ENCODE results near the gene MINK1. TPM values are rescaled to one million over a fixed set of nuclear protein-coding genes. Genes with fewer than 3 reads are reported as not detected.

MINK1 gene
- total RNA-seq: 23.8 TPM in 2 replicates

DNA sequence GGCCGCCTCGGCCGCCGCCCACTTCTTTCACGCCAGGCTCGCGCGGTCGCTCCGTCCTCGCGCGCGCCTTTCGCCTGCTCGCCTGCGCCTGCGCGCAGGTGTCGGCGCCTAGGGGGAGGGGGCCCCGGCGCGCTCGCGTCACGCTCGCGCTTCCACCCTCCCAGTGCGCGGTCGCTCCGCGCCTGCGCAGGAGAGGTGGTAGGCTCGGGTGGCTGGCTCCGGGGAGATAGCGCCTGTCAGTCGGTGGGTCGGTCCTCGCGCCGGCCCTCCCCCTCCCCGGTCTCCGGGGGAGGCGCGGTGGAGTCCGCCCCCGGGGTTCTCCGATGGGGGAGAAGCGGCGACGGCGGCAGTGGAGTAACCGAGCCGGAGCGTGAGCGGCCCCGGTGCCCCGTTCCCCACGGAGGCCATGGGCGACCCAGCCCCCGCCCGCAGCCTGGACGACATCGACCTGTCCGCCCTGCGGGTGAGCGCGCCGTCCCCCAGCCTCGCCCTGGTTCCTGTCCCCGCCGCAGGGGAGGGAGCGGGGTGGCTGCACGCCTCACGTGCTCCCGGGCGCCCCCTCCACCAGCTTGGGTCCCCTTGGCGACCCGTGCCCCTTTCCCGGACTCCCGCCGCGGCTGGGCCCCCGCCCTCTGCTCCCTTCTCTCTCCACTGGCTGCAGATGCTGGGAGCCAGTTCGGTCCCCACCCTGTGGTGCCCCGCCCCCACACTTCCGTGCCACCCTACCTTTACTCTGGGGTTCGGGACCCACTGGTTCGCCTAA, at the start of gene MINK1:
MINK1 (plus strand) TSS at position 163 of the 763 bp plus-strand sequence; CDS start at position 407, 244 bp downstream.

DNA sequence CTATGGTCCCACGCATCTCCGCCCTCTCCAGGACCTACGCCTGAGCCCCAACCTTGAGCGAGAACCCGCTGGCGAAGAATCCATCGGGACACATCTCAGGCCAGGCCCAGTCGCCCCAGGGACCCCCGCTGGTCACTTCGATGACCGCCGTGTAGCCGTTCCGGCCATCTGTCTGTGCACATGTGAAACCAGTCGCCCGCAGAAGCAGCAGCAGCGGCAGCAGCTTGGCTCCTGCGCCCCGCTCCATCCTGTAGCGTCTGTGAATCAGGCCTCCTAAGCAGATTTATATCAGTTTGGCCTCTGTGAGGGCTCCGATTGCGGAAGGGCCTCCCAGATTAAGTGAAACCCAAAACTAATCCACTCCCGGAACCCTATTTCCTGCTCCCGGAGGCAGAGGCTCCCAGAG, 47.0 kb upstream of the MINK1 start, which contains the start of gene VMO1:
VMO1 (minus strand) TSS at position 259 of the 406 bp plus-strand sequence; CDS start at position 247, 12 bp downstream.

DNA sequence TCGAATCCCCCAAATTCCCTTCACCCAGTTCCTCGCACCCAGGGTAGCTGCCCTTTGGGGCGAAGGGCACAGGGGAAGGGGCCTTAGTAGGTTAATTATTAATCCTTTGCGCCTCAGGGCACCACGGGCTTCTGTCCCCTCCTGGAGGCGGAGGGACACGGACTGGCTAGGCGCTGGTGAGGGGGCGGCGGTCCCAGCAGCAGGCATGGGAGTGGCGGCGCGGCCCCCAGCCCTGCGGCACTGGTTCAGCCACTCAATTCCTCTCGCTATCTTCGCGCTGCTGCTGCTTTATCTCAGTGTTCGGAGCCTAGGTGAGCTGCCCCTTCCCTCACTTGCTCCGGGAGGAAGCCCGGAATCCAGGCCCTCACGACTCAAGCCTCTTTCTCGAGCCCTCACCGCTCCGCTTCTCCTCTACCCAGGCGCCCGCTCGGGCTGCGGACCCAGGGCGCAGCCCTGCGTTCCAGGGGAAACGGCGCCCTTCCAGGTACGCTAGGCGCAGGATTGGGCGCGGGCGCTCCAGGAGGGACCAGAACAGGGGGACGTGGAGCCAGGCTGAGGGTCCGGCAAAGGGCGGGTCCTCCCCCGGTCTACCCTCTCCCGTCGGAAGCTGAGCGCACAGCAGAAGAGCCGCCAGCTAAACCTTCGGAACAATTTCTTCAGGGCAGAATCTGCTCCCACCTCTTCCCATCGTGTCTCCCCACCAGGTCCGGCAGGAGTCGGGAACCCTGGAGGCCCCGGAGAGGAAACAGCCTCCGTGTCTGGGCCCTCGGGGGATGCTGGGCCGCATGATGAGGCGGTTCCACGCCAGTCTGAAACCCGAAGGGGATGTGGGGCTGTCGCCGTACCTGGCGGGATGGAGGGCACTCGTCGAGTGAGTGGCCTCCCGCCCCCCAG, 44.1 kb upstream of the MINK1 start, which contains the start of gene GLTPD2:
GLTPD2 (plus strand) TSS at position 158 of the 894 bp plus-strand sequence; CDS start at position 206, 48 bp downstream.

DNA sequence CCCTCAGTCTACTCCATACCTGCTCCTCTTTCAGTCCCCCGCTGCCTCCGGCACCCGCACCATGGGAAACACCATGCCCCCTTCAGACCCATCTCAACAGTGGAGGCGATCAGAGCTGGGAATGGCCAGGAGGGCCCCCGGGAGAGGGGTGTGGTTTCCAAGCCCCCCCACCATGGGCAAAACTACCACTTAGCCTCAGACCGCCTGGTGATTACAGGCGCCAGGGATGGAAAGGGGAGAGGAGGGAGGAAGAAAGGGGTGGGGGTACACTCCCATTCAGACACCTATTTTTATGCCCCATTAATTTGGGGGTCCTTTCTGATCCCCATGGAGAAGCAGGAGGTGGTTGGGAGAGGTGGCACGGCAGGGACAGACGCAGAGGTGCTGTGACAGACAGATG, 30.9 kb upstream of the MINK1 start, which contains the start of gene C17orf114:
C17orf114 (minus strand) TSS at position 101 of the 400 bp plus-strand sequence.

DNA sequence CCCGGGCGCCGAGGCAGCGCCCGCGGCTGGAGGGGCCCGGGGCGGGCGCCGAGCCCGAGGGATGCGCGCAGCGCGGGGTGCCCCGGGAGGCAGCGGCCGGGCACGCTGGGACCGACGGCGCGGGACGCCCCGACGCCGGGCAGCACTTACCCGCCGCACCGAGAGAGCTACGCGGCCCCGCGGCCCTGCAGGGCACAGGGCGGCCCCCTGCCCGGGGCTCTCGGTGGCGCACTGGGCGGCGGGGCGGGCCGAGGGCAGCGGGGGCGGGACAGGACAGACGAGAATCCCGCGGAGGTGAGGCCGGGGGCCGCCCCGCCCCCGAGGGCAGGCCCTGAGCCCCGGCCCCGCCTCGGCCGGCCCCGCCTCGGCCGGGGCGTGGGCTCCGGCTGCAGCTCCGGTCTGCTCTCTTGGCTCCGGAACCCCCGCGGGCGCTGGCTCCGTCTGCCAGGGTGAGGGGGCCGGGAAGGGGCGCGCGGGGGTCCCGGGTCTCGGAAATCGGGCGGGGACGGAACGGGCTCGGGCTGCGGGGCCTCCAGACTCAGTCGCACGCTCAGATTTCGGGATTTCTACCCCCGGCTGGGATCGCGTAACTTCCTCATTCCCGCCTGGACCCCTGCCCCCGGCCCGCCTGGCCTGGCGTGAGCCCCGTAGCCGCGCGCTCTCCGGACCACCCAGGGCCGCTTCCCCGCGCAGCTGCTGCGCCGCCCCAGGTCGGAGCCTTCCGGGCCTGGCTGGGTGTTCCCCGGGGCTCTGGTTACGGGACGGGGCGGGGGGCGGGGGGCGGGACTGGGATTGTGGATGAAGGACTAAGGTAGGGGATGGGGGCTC, 26.1 kb upstream of the MINK1 start, which contains the start of gene PLD2:
PLD2 (plus strand) TSS at position 376 of the 828 bp plus-strand sequence. CDS start 621 bp downstream, outside the sequence.

DNA sequence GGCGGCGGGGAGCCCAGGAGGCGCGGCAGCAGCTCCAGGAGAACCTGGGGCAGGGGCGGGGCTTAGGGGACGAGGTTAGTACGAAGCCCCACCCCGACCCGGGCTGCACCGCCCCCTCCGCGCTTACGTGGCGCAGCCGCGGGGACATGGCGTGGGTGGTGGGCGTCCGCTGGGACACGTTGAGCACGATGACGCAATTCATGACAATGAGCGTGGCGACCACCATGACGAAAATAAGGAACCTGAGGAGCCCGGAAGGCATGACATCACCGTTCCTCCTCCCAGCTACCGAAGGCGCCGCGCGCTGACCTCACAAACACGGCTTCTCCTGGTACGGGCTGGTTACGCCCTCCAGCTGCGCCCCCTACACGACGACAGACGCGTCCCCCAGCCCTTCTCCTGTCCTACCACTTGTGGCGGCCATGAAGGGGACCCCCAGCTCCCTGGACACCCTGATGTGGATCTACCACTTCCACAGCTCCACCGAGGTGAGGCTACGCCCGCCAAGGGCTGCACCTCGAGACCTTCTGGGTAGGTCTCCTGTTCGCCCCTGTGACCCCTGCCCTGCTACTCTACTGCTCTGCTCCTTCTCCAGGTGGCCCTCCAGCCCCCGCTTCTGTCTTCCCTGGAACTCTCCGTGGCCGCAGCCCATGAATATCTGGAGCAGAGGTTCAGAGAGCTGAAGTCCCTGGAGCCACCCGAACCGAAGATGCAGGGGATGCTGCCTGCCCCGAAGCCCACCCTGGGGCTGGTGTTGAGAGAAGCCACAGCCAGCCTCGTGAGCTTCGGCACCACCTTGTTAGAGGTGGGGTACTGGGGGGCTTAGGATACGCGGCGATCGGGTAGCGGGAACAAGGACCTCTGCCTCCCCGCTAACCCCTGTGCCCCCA, 66.4 kb downstream of the MINK1 start, which contains the start of gene C17orf107:
C17orf107 (plus strand) TSS at position 196 of the 890 bp plus-strand sequence; CDS start at position 423, 227 bp downstream.

DNA sequence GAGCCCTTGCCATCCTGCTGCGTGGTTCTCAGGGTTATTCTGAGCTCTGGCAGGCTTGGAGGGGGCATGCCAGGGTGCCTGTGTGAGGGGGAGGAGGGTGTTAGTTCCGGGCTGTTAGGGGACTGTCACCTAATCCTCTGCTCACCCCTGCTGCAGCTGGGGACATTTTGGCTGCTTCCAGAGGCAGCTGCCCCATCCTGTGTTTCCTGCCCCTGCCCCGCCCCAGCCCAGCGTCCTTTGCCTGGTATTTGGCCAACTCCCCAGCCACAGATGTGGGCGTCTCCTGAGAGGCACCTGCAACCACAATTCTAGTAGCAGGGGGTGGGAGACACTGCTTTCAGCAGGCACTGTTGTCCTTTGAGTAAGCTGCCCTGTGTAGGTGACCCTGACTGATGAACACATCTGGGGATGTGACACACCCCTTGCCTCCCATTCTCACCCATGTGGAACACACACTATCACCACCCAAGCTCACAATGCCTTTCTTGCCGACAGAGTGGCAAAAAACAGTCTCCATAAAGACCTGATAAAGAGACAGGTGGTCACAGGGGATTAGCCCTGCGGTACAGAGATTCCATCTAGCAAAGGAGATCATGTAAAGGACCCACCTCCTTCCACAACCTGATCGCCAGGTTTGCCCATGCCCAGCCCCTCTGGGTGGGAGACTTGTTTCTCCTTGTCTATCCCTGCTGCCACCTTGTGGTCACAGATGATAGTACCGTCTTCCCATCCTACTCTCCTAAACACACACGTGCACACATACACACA, 70.1 kb downstream of the MINK1 start, which contains the start of gene CHRNE:
CHRNE (minus strand) TSS at position 48 of the 768 bp plus-strand sequence; CDS start at position 13, 35 bp downstream.

DNA sequence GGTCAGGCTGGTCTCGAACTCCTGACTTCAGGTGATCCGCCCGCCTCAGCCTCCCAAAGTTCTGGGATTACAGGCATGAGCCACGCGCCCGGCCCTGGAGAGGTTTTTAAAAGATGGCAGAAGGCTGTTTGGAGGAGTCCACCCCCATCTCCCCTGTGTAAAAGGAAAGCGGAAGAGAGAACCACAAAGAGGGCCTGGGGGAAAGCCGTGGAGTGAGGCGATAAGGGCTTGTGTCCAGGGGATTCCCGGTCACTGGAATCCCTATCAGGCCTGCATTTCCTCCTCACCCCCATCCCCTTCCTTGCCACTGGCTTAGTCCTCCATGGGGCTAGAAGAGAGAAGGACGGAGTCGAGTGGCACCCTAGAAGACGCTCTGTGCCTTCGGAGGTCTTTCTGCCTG, 98.8 kb downstream of the MINK1 start, which contains the start of gene GP1BA:
GP1BA (plus strand) TSS at position 315 of the 400 bp plus-strand sequence. CDS start 328 bp downstream, outside the sequence.

DNA sequence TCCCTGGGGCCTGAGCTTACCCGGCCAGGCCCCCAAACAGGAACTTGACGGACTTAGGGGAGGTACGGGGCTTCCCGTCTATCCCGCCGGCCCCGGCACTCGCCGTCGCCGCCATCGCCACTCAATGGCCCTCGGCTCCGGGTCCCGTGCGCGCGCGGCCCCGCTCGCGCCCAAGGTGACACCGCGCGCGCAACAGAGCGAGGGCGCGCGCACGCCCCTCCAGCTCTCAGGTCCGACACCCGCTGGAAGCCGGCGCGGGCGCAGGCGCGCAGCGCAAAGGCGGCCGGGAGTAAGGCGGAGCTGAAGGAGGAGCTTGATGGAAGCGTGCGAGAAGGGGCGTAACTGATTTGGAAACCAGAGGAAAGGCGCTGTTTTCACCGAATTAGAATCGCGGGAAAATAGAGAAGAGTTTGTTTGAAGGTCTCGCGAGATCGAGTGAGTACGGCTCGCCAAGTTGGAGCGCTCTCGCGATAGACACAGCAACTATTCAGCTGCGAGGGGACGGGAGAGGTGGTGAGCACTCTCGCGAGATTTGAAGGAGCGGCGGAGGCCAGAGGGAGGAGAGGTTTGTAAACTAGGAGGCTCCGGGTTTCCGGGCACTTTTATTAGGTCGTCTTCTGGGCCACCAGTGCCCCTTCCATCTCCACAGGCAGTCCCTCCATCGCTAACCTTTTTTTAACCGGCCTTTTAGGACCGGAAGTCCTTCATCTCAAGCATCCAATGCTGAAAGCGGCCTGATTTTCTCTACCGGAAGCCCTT, 106.8 kb downstream of the MINK1 start, which contains the start of the genes RNF167 and SLC25A11:
RNF167 (plus strand) TSS at position 473 of the 759 bp plus-strand sequence. CDS start 642 bp downstream, outside the sequence.
SLC25A11 (minus strand) TSS at position 251 of the 759 bp plus-strand sequence; CDS start at position 115, 136 bp downstream.

Other genes with a start within 250 kb of the MINK1 start
- not detected in 2 replicates for gene SMTNL2, start 248.8 kb upstream of the MINK1 start, total RNA-seq
- gene ALOX15, start 191.7 kb upstream of the MINK1 start, total RNA-seq: not detected in 2 replicates
- gene PELP1, start 129.2 kb upstream of the MINK1 start, total RNA-seq: 18.3 and 31.6 TPM in 2 replicates
- 3.9 and 4.3 TPM in 2 replicates for gene ARRB2, start 122.7 kb upstream of the MINK1 start, total RNA-seq
- gene MED11, start 101.9 kb upstream of the MINK1 start, total RNA-seq: 8.4 and 17.5 TPM in 2 replicates
- gene ZMYND15, start 93.5 kb upstream of the MINK1 start, total RNA-seq: 0.16 TPM in 1 of 2 replicates, not detected in the other
- 1.6 and 6.8 TPM in 2 replicates for gene CXCL16, start 93.4 kb upstream of the MINK1 start, total RNA-seq
- gene TM4SF5, start 61.5 kb upstream of the MINK1 start, total RNA-seq: not detected in 2 replicates
- gene VMO1, start 47.0 kb upstream of the MINK1 start, total RNA-seq: 0.18 TPM in 1 of 2 replicates, not detected in the other
- not detected in 2 replicates for gene GLTPD2, start 44.4 kb upstream of the MINK1 start, total RNA-seq
- 159 and 177 TPM in 2 replicates for gene PSMB6, start 37.2 kb upstream of the MINK1 start, total RNA-seq
- gene PLD2, start 26.2 kb upstream of the MINK1 start, total RNA-seq: 13.9 and 19.5 TPM in 2 replicates
- 4.9 and 8.9 TPM in 2 replicates for gene C17orf107, start 66.2 kb downstream of the MINK1 start, total RNA-seq
- 0.72 and 0.81 TPM in 2 replicates for gene CHRNE, start 69.8 kb downstream of the MINK1 start, total RNA-seq
- gene GP1BA, start 98.9 kb downstream of the MINK1 start, total RNA-seq: not detected in 2 replicates
- gene SLC25A11, start 106.7 kb downstream of the MINK1 start, total RNA-seq: 37.5 and 40.3 TPM in 2 replicates
- 53.0 and 53.6 TPM in 2 replicates for gene RNF167, start 106.9 kb downstream of the MINK1 start, total RNA-seq
- 672 and 1,023 TPM in 2 replicates for gene PFN1, start 115.2 kb downstream of the MINK1 start, total RNA-seq
- 1.3 TPM in 1 of 2 replicates, not detected in the other for gene ENO3, start 117.8 kb downstream of the MINK1 start, total RNA-seq
- 43.7 and 50.1 TPM in 2 replicates for gene SPAG7, start 134.5 kb downstream of the MINK1 start, total RNA-seq
- 17.5 and 21.7 TPM in 2 replicates for gene CAMTA2, start 154.3 kb downstream of the MINK1 start, total RNA-seq
- 0.54 TPM in 1 of 2 replicates, not detected in the other for gene INCA1, start 164.2 kb downstream of the MINK1 start, total RNA-seq
- gene KIF1C, start 164.6 kb downstream of the MINK1 start, total RNA-seq: 57.9 and 62.5 TPM in 2 replicates
- gene SLC52A1, start 202.1 kb downstream of the MINK1 start, total RNA-seq: 0.18 TPM in 1 of 2 replicates, not detected in the other
- 0.72 and 0.81 TPM in 2 replicates for gene ZFP3, start 245.1 kb downstream of the MINK1 start, total RNA-seq

Data from cardiac atrium fibroblast (primary cell).